A549 (cell line): ENCODE results near the gene FOSL1.

ENCODE experiments used
- CHD4 ChIP-seq: fragments of 200-600 bp; sonication (generic); IDR thresholded peaks from 2 replicates; pipeline ENCODE4 v1.6.1; 2016; ENCODE audit warnings: antibody characterized with exemption, mild to moderate bottlenecking, borderline replicate concordance
- CTCF ChIP-seq: fragments of >200 bp; sonication (Bioruptor Twin); formaldehyde crosslinking; IDR thresholded peaks from 3 replicates; pipeline ENCODE4 v1.5.1; 2016
- EP300 ChIP-seq, 2 experiments: fragments of >200 bp; sonication (Bioruptor Twin); formaldehyde crosslinking; IDR thresholded peaks; 2 replicates in 1 of 2; 3 replicates in 1 of 2; pipeline ENCODE4 v1.6.1; 2016 to 2017
- ESRRA ChIP-seq: fragments of 150-350 bp; IDR thresholded peaks from 2 replicates; pipeline ENCODE4 v1.6.1; 2014; ENCODE audit warnings: mild to moderate bottlenecking, low read length, borderline replicate concordance
- MAZ ChIP-seq: fragments of 150-350 bp; IDR thresholded peaks from 2 replicates; pipeline ENCODE4 v1.6.1; 2014; ENCODE audit warnings: antibody characterized with exemption, low read depth, low read length, borderline replicate concordance
- POLR2A ChIP-seq: IDR thresholded peaks from 2 replicates; pipeline ENCODE4 v1.6.1; 2012; ENCODE audit warnings: mild to moderate bottlenecking, low read length
- RAD21 ChIP-seq, 2 experiments: fragments of >200 bp in 1 of 2; sonication (Bioruptor Twin) in 1 of 2; formaldehyde crosslinking in 1 of 2; IDR thresholded peaks in 1 of 2; conservative IDR thresholded peaks in 1 of 2; 2 replicates in 1 of 2; 3 replicates in 1 of 2; pipeline ENCODE4 v1.6.1; 2012 to 2018; ENCODE audit warnings: inconsistent platforms in 1 of 2
- REST ChIP-seq: fragments of 200-600 bp; sonication (generic); IDR thresholded peaks from 2 replicates; pipeline ENCODE4 v1.6.1; 2016; ENCODE audit warnings: antibody characterized with exemption, mild to moderate bottlenecking, moderate library complexity
- SREBF2 ChIP-seq: fragments of 450-650 bp; IDR thresholded peaks from 2 replicates; pipeline ENCODE4 v1.6.1; 2014; ENCODE audit warnings: mild to moderate bottlenecking, moderate library complexity
- TP53 ChIP-seq: fragments of 250-450 bp; sonication (Bioruptor Pico); IDR thresholded peaks from 2 replicates; pipeline ENCODE4 v1.5.0; 2021; ENCODE audit warnings: mild to moderate bottlenecking, moderate library complexity
- USF2 ChIP-seq: fragments of 450-650 bp; IDR thresholded peaks from 2 replicates; pipeline ENCODE4 v1.6.1; 2014; ENCODE audit warnings: antibody characterized with exemption
- ZFP36 ChIP-seq: fragments of 450-650 bp; IDR thresholded peaks from 2 replicates; pipeline ENCODE4 v1.6.1; 2014; ENCODE audit warnings: borderline replicate concordance; ENCODE audit not compliant: partially characterized antibody

GRCh38 chr11:65859812-65860277 is 40.3 kb downstream of the FOSL1 start:
- TF ChIP-seq ESRRA (no peak), CTCF (no peak), ZFP36 (no peak), USF2 (no peak; the same call in 1 of the 2 replicates), MAZ (0 out of 2 replicates have a peak, but pooled peaks have one; percentile 4), EP300 (IDR thresholded peaks at IDR 0.05) (no peak), POLR2A (no peak), TP53 (CRISPR knock-in tag) (peak; percentile 50; the same call in 1 of the 2 replicates), RAD21 (conservative IDR thresholded peaks at IDR 0.05 in 1 of 2, IDR thresholded peaks at IDR 0.05 in 1 of 2) (no peak), SREBF2 (no peak), REST (no peak), CHD4 (no peak)
